Neural progenitor cell (in vitro differentiated cells): ENCODE measurements around the gene DCLK2. TPM values are rescaled to one million over a fixed set of nuclear protein-coding genes. Genes with fewer than 3 reads are reported as not detected.
A peak's percentile ranks its signal among the peaks of the same experiment; 100 is the strongest.

ENCODE experiments used
- DNase-seq: peaks from one replicate; pipeline ENCODE4 v3.0.0-alpha.2; 2016; ENCODE audit warnings: low spot score
- H2AFZ ChIP-seq: fragments of 200-600 bp; sonication (generic); replicated peaks from 2 replicates; pipeline ENCODE4 v1.6.1; 2016; ENCODE audit warnings: antibody characterized with exemption
- H3F3A ChIP-seq: fragments of 200-600 bp; sonication (generic); 2 replicates; pipeline ENCODE4 v1.6.1; 2016; ENCODE audit warnings: antibody characterized with exemption, low read depth
- H3K27ac ChIP-seq: fragments of 200-600 bp; sonication (generic); 2 replicates; pipeline ENCODE4 v1.5.1; 2016; ENCODE audit warnings: mild to moderate bottlenecking
- H3K27me3 ChIP-seq: fragments of 200-600 bp; sonication (generic); 2 replicates; pipeline ENCODE4 v1.6.1; 2016; ENCODE audit warnings: mild to moderate bottlenecking, moderate library complexity
- H3K36me3 ChIP-seq: fragments of 200-600 bp; sonication (generic); 2 replicates; pipeline ENCODE4 v1.5.1; 2016
- H3K4me1 ChIP-seq: fragments of 200-600 bp; sonication (generic); 2 replicates; pipeline ENCODE4 v1.6.1; 2016; ENCODE audit warnings: mixed run types
- H3K4me2 ChIP-seq: fragments of 200-600 bp; sonication (generic); 2 replicates; pipeline ENCODE4 v1.6.1; 2016
- H3K4me3 ChIP-seq: fragments of 200-600 bp; sonication (generic); 2 replicates; pipeline ENCODE4 v1.5.1; 2016
- H3K79me2 ChIP-seq: fragments of 200-600 bp; sonication (generic); 2 replicates; pipeline ENCODE4 v1.6.1; 2016; ENCODE audit warnings: low read depth
- H3K9ac ChIP-seq: fragments of 200-600 bp; sonication (generic); 2 replicates; pipeline ENCODE4 v1.6.1; 2016
- H3K9me3 ChIP-seq: fragments of 200-600 bp; sonication (generic); 2 replicates; pipeline ENCODE4 v1.5.1; 2016; ENCODE audit warnings: low read depth
- H4K20me1 ChIP-seq: fragments of 200-600 bp; sonication (generic); 2 replicates; pipeline ENCODE4 v1.6.1; 2016; ENCODE audit warnings: low read depth
- H3K27ac Mint-ChIP-seq: 3 replicates; pipeline ENCODE4 v1.8.0; 2021; ENCODE audit warnings: mixed read lengths
- H3K27me3 Mint-ChIP-seq: 2 replicates; pipeline ENCODE4 v1.8.0; 2022; ENCODE audit warnings: low read depth, mild to moderate bottlenecking, inconsistent platforms, moderate library complexity, mixed read lengths; ENCODE audit not compliant: insufficient read depth
- H3K36me3 Mint-ChIP-seq: 3 replicates; pipeline ENCODE4 v1.8.0; 2021; ENCODE audit warnings: mixed read lengths
- H3K4me1 Mint-ChIP-seq: 3 replicates; pipeline ENCODE4 v1.8.0; 2021; ENCODE audit warnings: mixed read lengths
- H3K4me3 Mint-ChIP-seq: 3 replicates; pipeline ENCODE4 v1.8.0; 2021; ENCODE audit warnings: mild to moderate bottlenecking, moderate library complexity, mixed read lengths
- H3K9me3 Mint-ChIP-seq: 3 replicates; pipeline ENCODE4 v1.8.0; 2020; ENCODE audit warnings: mixed read lengths
- CTCF ChIP-seq: fragments of 200-600 bp; sonication (generic); IDR thresholded peaks from 2 replicates; pipeline ENCODE4 v1.5.1; 2017; ENCODE audit warnings: antibody characterized with exemption, mild to moderate bottlenecking
- EZH2 ChIP-seq: fragments of 200-600 bp; sonication (generic); IDR thresholded peaks from 2 replicates; pipeline ENCODE4 v1.6.1; 2017; ENCODE audit warnings: antibody characterized with exemption, mild to moderate bottlenecking, moderate library complexity
- EZH2phosphoT487 ChIP-seq: fragments of 200-600 bp; sonication (generic); IDR thresholded peaks from 2 replicates; pipeline ENCODE4 v1.6.1; 2017; ENCODE audit warnings: antibody characterized with exemption
- total RNA-seq: library from RNA; depleted of rRNA; stranded (reverse); fragments of >200 nt; gene quantifications from 2 replicates; pipeline ENCODE4 v1.2.3, GENCODE V29; 2015; ENCODE audit warnings: low replicate concordance

The DCLK2 gene
- total RNA-seq, 1 donor from 2014 or later, result 11.7 TPM

GRCh38 chr4:150090836-150091235 lies 12.6 kb downstream of the DCLK2 start:
- Histone ChIP-seq H3F3A (no peaks in the 10 kb centered on the region), H3K4me3 (no peak overlapping the region), H3K36me3 (no peaks in the 10 kb centered on the region), H3K9me3 (no peaks in the 10 kb centered on the region), H3K79me2 (no peaks in the 10 kb centered on the region), H3K4me2 (no peak overlapping the region), H3K9ac (no peak overlapping the region), H4K20me1 (peaks cover under 1% of the 10 kb centered on the region), H3K27ac (no peak overlapping the region), H3K4me1 (peaks cover 4% of the 10 kb centered on the region), H3K27me3 (no peaks in the 10 kb centered on the region), H2AFZ (no peak overlapping the region)
- Mint-ChIP-seq H3K4me1 (no peaks in the 10 kb centered on the region), H3K4me3 (no peak overlapping the region), H3K27me3 (no peaks in the 10 kb centered on the region), H3K36me3 (peaks cover 30% of the 10 kb centered on the region), H3K9me3 (peaks cover 16% of the 10 kb centered on the region), H3K27ac (no peak overlapping the region)
- DNase-seq, result no peak
- TF ChIP-seq CTCF, result no peak
- no peak for TF ChIP-seq EZH2phosphoT487
- no peak for TF ChIP-seq EZH2

- no peak overlapping the region for H3K4me2 ChIP-seq
- H3F3A ChIP-seq, result peaks cover 9% of the 10 kb centered on the region
- no peaks in the 10 kb centered on the region for H3K9me3 ChIP-seq
- H3K4me3 ChIP-seq, result no peak overlapping the region
- no peak for DNase-seq
- Mint-ChIP-seq H3K4me3 (no peak overlapping the region), H3K27me3 (no peaks in the 10 kb centered on the region), H3K9me3 (peaks cover 5% of the 10 kb centered on the region), H3K27ac (no peak overlapping the region), H3K4me1 (no peaks in the 10 kb centered on the region), H3K36me3 (peaks cover 18% of the 10 kb centered on the region)
- H3K9ac ChIP-seq, result no peak overlapping the region
- H3K27me3 ChIP-seq, result no peaks in the 10 kb centered on the region
- H4K20me1 ChIP-seq, result peaks cover 20% of the 10 kb centered on the region
- no peak overlapping the region for H2AFZ ChIP-seq
- TF ChIP-seq EZH2 (no peak), CTCF (no peak)
- peaks cover 18% of the 10 kb centered on the region for H3K4me1 ChIP-seq
- no peak overlapping the region for H3K27ac ChIP-seq
- H3K79me2 ChIP-seq, result no peaks in the 10 kb centered on the region
- H3K36me3 ChIP-seq, result no peaks in the 10 kb centered on the region
Measured at GRCh38 chr4:150094676-150095075, 16.4 kb downstream of the DCLK2 start.

GRCh38 chr4:150096625-150097024 lies 18.4 kb downstream of the DCLK2 start:
- TF ChIP-seq EZH2phosphoT487, result no peak
- TF ChIP-seq CTCF, result no peak
- no peak for TF ChIP-seq EZH2
- peaks cover 20% of the 10 kb centered on the region for H4K20me1 ChIP-seq
- H3K27ac ChIP-seq, result no peak overlapping the region
- peak; percentile 74 for DNase-seq
- Mint-ChIP-seq H3K4me3 (no peak overlapping the region), H3K4me1 (no peaks in the 10 kb centered on the region), H3K9me3 (no peaks in the 10 kb centered on the region), H3K36me3 (peaks cover 11% of the 10 kb centered on the region), H3K27me3 (no peaks in the 10 kb centered on the region), H3K27ac (no peak overlapping the region)
- H2AFZ ChIP-seq, result no peak overlapping the region
- no peaks in the 10 kb centered on the region for H3K79me2 ChIP-seq
- H3K4me3 ChIP-seq, result no peak overlapping the region
- H3K9ac ChIP-seq, result no peak overlapping the region
- peak overlapping the region; percentile 53 for H3K4me2 ChIP-seq
- H3K4me1 ChIP-seq, result peaks cover 18% of the 10 kb centered on the region
- peaks cover 9% of the 10 kb centered on the region for H3F3A ChIP-seq
- no peaks in the 10 kb centered on the region for H3K36me3 ChIP-seq
- H3K27me3 ChIP-seq, result no peaks in the 10 kb centered on the region
- no peaks in the 10 kb centered on the region for H3K9me3 ChIP-seq

GRCh38 chr4:150098214-150098613 lies 20.0 kb downstream of the DCLK2 start:
- no peaks in the 10 kb centered on the region for H3K9me3 Mint-ChIP-seq
- no peaks in the 10 kb centered on the region for H3K79me2 ChIP-seq
- H3K4me3 ChIP-seq, result no peak overlapping the region
- H3K4me2 ChIP-seq, result no peak overlapping the region
- H3K27ac Mint-ChIP-seq, result no peak overlapping the region
- no peaks in the 10 kb centered on the region for H3K4me1 Mint-ChIP-seq
- no peaks in the 10 kb centered on the region for H3K27me3 Mint-ChIP-seq
- no peaks in the 10 kb centered on the region for H3K9me3 ChIP-seq
- H3K4me1 ChIP-seq, result peaks cover 18% of the 10 kb centered on the region
- no peaks in the 10 kb centered on the region for H3K36me3 ChIP-seq
- H3F3A ChIP-seq, result peaks cover 9% of the 10 kb centered on the region
- DNase-seq, result no peak
- TF ChIP-seq CTCF (no peak), EZH2phosphoT487 (no peak), EZH2 (no peak)
- H3K4me3 Mint-ChIP-seq, result no peak overlapping the region
- no peak overlapping the region for H2AFZ ChIP-seq
- peaks cover 20% of the 10 kb centered on the region for H4K20me1 ChIP-seq
- no peaks in the 10 kb centered on the region for H3K27me3 ChIP-seq
- H3K27ac ChIP-seq, result no peak overlapping the region
- peaks cover 9% of the 10 kb centered on the region for H3K36me3 Mint-ChIP-seq
- no peak overlapping the region for H3K9ac ChIP-seq
